Inflammatory macrophage treated with lipopolysaccharide for 4 hours (primary cell): Measurements from ENCODE around the gene CAPN11.

Experiments
- DNase-seq: peaks from one replicate; pipeline ENCODE4 v3.0.0-alpha.2; 2020

Gene CAPN11

DNA sequence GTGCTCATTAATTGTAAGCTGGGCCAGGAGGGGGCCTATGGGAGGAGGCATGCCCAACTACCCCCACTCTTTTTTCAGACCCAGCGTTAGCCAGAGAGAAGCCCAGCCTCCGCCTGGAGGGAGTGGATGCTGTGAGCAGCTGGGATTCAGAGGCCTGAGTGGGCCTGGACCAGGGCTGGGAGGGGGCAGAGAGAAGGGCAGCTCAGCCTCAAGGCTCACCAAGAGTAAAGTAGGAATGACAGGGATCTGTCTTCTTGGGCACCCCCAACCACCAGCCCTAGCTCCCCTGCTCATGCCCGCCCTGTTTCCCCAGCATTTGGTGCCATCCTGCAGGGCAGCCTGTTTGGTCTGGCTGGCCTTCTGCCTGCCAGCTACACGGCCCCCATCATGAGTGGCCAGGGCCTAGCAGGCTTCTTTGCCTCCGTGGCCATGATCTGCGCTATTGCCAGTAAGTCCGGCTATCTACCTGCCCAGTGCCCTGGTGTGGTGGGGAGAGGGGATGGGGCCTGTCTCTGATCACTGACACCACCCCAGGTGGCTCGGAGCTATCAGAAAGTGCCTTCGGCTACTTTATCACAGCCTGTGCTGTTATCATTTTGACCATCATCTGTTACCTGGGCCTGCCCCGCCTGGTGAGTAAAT, 71.5 kb downstream of the CAPN11 start:
- DNase-seq: no peak

DNA sequence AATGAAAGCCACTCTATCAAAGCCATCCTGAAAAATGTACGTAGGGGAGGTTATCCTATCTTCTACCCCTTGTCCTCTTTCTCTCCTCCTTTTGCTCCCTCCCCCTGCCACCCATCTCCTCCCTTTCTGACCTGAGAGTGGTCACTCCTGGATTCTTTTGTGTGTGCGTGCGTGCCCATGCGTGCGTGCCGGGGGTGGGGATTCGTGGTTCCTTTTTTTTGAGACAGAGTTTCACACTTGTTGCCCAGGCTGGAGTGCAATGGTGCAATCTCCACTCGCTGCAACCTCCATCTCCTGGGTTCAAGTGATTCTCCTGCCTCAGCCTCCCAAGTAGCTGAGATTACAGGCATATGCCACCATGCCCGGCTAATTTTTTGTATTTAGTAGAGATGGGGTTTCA, 72.8 kb downstream of the CAPN11 start:
- DNase-seq: peak; percentile 28

DNA sequence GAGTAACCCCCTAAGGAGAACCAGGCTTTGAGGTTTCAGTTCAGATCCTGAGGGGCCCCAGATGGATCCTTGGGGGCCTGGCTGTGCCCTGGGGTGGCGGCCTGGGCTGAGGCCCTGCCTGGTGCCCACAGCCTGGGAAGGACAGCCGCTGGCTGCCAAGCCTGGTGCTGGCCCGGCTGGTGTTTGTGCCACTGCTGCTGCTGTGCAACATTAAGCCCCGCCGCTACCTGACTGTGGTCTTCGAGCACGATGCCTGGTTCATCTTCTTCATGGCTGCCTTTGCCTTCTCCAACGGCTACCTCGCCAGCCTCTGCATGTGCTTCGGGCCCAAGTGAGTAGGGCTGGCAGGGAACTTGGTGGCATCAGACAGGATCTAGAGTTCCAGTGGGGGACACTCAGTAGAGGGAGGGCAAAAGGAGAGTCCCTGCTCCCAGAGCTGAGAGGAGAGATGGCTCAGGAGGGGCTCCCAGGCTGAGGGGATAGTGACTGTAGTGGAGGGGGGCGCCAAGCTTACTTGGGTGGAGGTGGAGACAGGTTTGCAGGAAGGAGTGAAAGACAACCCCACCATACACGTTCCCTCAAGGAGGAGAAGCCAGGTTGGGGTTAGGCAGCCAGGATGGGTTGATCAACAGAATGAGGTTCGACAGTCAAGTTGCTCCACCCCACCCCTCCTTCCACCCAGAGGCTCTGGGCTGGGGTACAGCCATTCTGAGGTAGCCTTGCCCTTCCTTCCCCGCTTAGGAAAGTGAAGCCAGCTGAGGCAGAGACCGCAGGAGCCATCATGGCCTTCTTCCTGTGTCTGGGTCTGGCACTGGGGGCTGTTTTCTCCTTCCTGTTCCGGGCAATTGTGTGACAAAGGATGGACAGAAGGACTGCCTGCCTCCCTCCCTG, 74.3 kb downstream of the CAPN11 start:
- no peak for DNase-seq

DNA sequence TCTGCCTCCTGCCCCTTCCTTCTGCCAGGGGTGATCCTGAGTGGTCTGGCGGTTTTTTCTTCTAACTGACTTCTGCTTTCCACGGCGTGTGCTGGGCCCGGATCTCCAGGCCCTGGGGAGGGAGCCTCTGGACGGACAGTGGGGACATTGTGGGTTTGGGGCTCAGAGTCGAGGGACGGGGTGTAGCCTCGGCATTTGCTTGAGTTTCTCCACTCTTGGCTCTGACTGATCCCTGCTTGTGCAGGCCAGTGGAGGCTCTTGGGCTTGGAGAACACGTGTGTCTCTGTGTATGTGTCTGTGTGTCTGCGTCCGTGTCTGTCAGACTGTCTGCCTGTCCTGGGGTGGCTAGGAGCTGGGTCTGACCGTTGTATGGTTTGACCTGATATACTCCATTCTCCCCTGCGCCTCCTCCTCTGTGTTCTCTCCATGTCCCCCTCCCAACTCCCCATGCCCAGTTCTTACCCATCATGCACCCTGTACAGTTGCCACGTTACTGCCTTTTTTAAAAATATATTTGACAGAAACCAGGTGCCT, 75.0 kb downstream of the CAPN11 start:
- DNase-seq: no peak
